Endothelial cell of umbilical vein (primary cell): Measurements from ENCODE around the gene ARL5B. TPM values are rescaled to one million over a fixed set of nuclear protein-coding genes. Genes with fewer than 3 reads are reported as not detected.

Experiments used
- BruUV-seq: library from RNA; stranded (reverse); fragments of 400-500 nt; replicated peaks from 2 replicates; lab custom pipeline; 2021; lab: Mats Ljungman, UMichigan
- CTCF ChIA-PET: fragments of 300-600, 350-600 bp; sonication (Branson Sonifier 250); formaldehyde crosslinking; loops from one replicate; lab custom pipeline; 2021; ENCODE audit warnings: antibody characterized with exemption, inconsistent platforms; lab: Charles Lee
- POLR2A ChIA-PET: fragments of 300-600, 350-600 bp; sonication (Branson Sonifier 250); formaldehyde crosslinking; loops from one replicate; lab custom pipeline; 2021; ENCODE audit warnings: antibody characterized with exemption, inconsistent platforms; lab: Charles Lee
- DNase-seq: peaks from one replicate; pipeline ENCODE4 v3.0.0-alpha.2; 2011; ENCODE audit warnings: low read depth, low spot score
- FAIRE-seq: peaks from 2 replicates; lab custom pipeline; 2011; peaks lifted over from hg19 to GRCh38; lab: Jason Lieb, UNC
- H2AFZ ChIP-seq: 2 replicates; pipeline ENCODE4 v1.6.0; 2012; ENCODE audit warnings: low read depth, low read length, control low read depth, inconsistent platforms
- H3K27ac ChIP-seq: 2 replicates; pipeline ENCODE4 v1.5.1; 2011; ENCODE audit warnings: low read depth, mild to moderate bottlenecking, control low read depth, low read length, moderate library complexity; ENCODE audit not compliant: insufficient read depth
- H3K27me3 ChIP-seq, 2 experiments: 2 replicates each; pipeline versions ENCODE4 v1.6.0 to v1.6.1; 2011; ENCODE audit warnings: low read length in 2 of 2, mixed read lengths in 1 of 2; ENCODE audit not compliant: control insufficient read depth in 2 of 2, insufficient read depth in 2 of 2
- H3K36me3 ChIP-seq, 2 experiments: 2 replicates in 1 of 2; 3 replicates in 1 of 2; pipeline ENCODE4 v1.5.1; 2011; ENCODE audit warnings: low read length in 2 of 2, mild to moderate bottlenecking in 1 of 2, moderate library complexity in 1 of 2; ENCODE audit not compliant: control insufficient read depth in 2 of 2, insufficient read depth in 2 of 2; ENCODE audit errors: extremely low read depth in 1 of 2
- H3K4me1 ChIP-seq: 3 replicates; pipeline ENCODE4 v1.5.1; 2011; ENCODE audit warnings: mild to moderate bottlenecking, low read length; ENCODE audit not compliant: control insufficient read depth, insufficient read depth; ENCODE audit errors: extremely low read depth
- H3K4me2 ChIP-seq: 2 replicates; pipeline ENCODE4 v1.6.1; 2011; ENCODE audit warnings: low read length, control low read depth, mixed read lengths; ENCODE audit not compliant: insufficient read depth
- H3K4me3 ChIP-seq, 3 experiments: fragments of 200-600 bp in 1 of 3; sonication (generic), shearing (Covaris generic) in 1 of 3; replicated peaks in 1 of 3; 2 replicates each; pipeline ENCODE4 v1.5.1; 2011 to 2016; ENCODE audit warnings: control low read depth in 3 of 3, low read length in 3 of 3, mild to moderate bottlenecking in 2 of 3, inconsistent platforms in 1 of 3, low read depth in 1 of 3, moderate library complexity in 1 of 3; ENCODE audit not compliant: insufficient read depth in 1 of 3
- H3K79me2 ChIP-seq: 2 replicates; pipeline ENCODE4 v1.6.0; 2012; ENCODE audit warnings: low read length, inconsistent platforms; ENCODE audit not compliant: control insufficient read depth, insufficient read depth
- H3K9ac ChIP-seq: replicated peaks from 2 replicates; pipeline ENCODE3; 2011; ENCODE audit warnings: low read length, control low read depth; ENCODE audit not compliant: insufficient read depth; ENCODE audit errors: extremely low read depth
- H3K9me1 ChIP-seq: replicated peaks from 3 replicates; pipeline ENCODE4 v1.6.0; 2011; ENCODE audit warnings: mild to moderate bottlenecking, low read length; ENCODE audit not compliant: control insufficient read depth, insufficient read depth; ENCODE audit errors: extremely low read depth
- H3K9me3 ChIP-seq: replicated peaks from 2 replicates; pipeline ENCODE4 v1.5.1; 2012; ENCODE audit warnings: low read length, inconsistent platforms; ENCODE audit not compliant: control insufficient read depth, insufficient read depth
- H4K20me1 ChIP-seq: replicated peaks from 2 replicates; pipeline ENCODE3; 2011; ENCODE audit warnings: mild to moderate bottlenecking, low read length; ENCODE audit not compliant: control insufficient read depth, insufficient read depth; ENCODE audit errors: extremely low read depth
- CTCF ChIP-seq, 2 donors: IDR thresholded peaks; 1 replicate in 1 of 2; 2 replicates in 1 of 2; pipeline ENCODE4 v1.5.1; 2011; ENCODE audit warnings: low read length in 2 of 2, mild to moderate bottlenecking in 2 of 2, moderate library complexity in 2 of 2, control low read depth in 1 of 2, inconsistent platforms in 1 of 2, low read depth in 1 of 2; ENCODE audit not compliant: insufficient read depth in 1 of 2; ENCODE audit errors: extremely low read depth in 1 of 2
- EZH2 ChIP-seq: IDR thresholded peaks from 2 replicates; pipeline ENCODE4 v1.6.1; 2012; ENCODE audit warnings: borderline replicate concordance, low read depth, mild to moderate bottlenecking, moderate library complexity, low read length, inconsistent platforms; ENCODE audit not compliant: severe bottlenecking
- FOS ChIP-seq: IDR thresholded peaks from 2 replicates; pipeline ENCODE4 v1.6.1; 2011; ENCODE audit warnings: mild to moderate bottlenecking, low read length, moderate library complexity, borderline replicate concordance; ENCODE audit not compliant: insufficient read depth
- GATA2 ChIP-seq: IDR thresholded peaks from 2 replicates; pipeline ENCODE4 v1.7.0; 2011; ENCODE audit warnings: low read depth, mild to moderate bottlenecking, moderate library complexity, mixed read lengths, low read length; ENCODE audit not compliant: insufficient read length, insufficient read depth
- JUN ChIP-seq: IDR thresholded peaks from 2 replicates; pipeline ENCODE4 v1.6.1; 2011; ENCODE audit warnings: borderline replicate concordance, low read depth; ENCODE audit not compliant: insufficient read length, insufficient read depth
- MYC ChIP-seq: IDR thresholded peaks from one replicate; pipeline ENCODE4 v1.6.1; 2011; ENCODE audit warnings: mild to moderate bottlenecking, low read depth, low read length
- POLR2A ChIP-seq: IDR thresholded peaks from 2 replicates; pipeline ENCODE4 v1.6.1; 2012; ENCODE audit warnings: low read depth, mild to moderate bottlenecking, control low read depth, low read length
- POLR2AphosphoS5 ChIP-seq: IDR thresholded peaks from 2 replicates; pipeline ENCODE4 v1.6.1; 2012; ENCODE audit warnings: low read depth, mild to moderate bottlenecking, control low read depth, low read length, moderate library complexity; ENCODE audit not compliant: insufficient read depth
- dilution Hi-C: fragments of 300-500 bp; cut with MboI; formaldehyde crosslinking; loops from one replicate; pipeline ENCODE4 v1.15.0; 2019; ENCODE audit warnings: low sequenced_read_pairs; ENCODE audit not compliant: extremely low pct_ligation_motif_present
- intact Hi-C: fragments of 100-400 bp; cut with micrococcal nuclease; formaldehyde crosslinking; loops from one replicate; pipeline ENCODE4 v1.10.0; 2022
- polyA plus RNA-seq, 4 experiments: library from polyadenylated mRNA; depleted of rRNA in 3 of 4; stranded (reverse) in 3 of 4; unstranded in 1 of 4; fragments of >200 nt; gene quantifications; 2 replicates each; pipeline versions ENCODE4 v1.2.1 to v1.2.3, GENCODE V29; 2011 to 2012; ENCODE audit warnings: missing spikeins in 1 of 4
- total RNA-seq: library from RNA; stranded (reverse); gene quantifications from 2 replicates; pipeline ENCODE4 v1.2.3, GENCODE V29; 2021
- TF ChIP-seq, protein P1 (sequence below): IDR thresholded peaks from 2 replicates; pipeline ENCODE4 v1.6.1; 2011; ENCODE audit not compliant: insufficient read depth, insufficient read length

The ARL5B gene
- total and polyA plus RNA-seq, 2 donors (not counting 3 experiments of a cell fraction or from before 2014, with no cell fraction given): 5.1 to 19.1 TPM

DNA sequence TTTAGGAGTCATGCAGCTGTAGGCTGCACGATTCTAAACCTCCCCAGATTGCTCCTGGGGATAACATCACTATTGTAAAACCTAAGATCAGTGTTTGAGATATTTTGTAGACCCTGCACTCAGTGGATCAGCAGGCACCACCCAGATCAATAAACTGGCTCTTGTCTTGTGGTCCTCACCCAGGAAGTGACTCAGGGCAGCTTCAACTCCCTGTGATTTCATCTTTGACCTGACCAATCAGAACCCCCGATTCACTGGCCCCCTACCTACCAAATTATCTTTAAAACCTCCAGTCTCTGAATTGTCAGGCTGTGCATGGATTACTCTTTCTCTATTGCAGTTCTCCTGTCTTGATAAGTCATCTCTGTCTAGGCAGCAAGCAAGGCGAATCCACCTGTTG, 25.7 kb downstream of the ARL5B start:
- Histone ChIP-seq H3K9me3 (no peaks in the 10 kb centered on the region), H3K4me3 (no peak overlapping the region), H3K4me2 (no peak overlapping the region), H3K9ac (no peak overlapping the region), H3K4me1 (no peaks in the 10 kb centered on the region), H2AFZ (no peak overlapping the region), H3K79me2 (no peaks in the 10 kb centered on the region), H3K27me3 (no peaks in the 10 kb centered on the region), H3K9me1 (no peaks in the 10 kb centered on the region), H3K36me3 (no peaks in the 10 kb centered on the region), H3K27ac (no peak overlapping the region), H4K20me1 (no peaks in the 10 kb centered on the region)
- dilution Hi-C loops: no loop called here
- ChIA-PET POLR2A (interaction anchor here (1.2 kb wide), 1 partner anchor 26 kb away, joined by 4 read pairs; the partner anchor contains the start of gene ARL5B), CTCF (no interaction called here)
- no peak for DNase-seq
- FAIRE-seq: no peak
- BruUV-seq: no TSS peak
- TF ChIP-seq JUN (no peak), MYC (no peak), POLR2AphosphoS5 (no peak), GATA2 (no peak), POLR2A (no peak), CTCF (IDR thresholded peaks at IDR 0.05; ENCODE audit: extremely low read depth in 1 of 2, insufficient read depth in 1 of 2, low read depth in 1 of 2, low read length in 2 of 2) (no peak), FOS (no peak), EZH2 (no peak)
- TF ChIP-seq, protein P1, sequence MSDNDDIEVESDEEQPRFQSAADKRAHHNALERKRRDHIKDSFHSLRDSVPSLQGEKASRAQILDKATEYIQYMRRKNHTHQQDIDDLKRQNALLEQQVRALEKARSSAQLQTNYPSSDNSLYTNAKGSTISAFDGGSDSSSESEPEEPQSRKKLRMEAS: no peak
- intact Hi-C loops: no loop called here
